HG02610 (cell line): ENCODE data around the gene PROSER2.

Source experiments
- ATAC-seq: cut with Tn5 transposase; IDR thresholded peaks from one replicate; pipeline ENCODE4 v1.9.1; 2021; ENCODE audit warnings: mild to moderate bottlenecking, moderate library complexity; ENCODE audit not compliant: unreplicated experiment

Gene PROSER2

GRCh38 chr10:11798845-11799735 lies 24.1 kb upstream of the PROSER2 start:
- no peak for ATAC-seq

GRCh38 chr10:11799736-11800080 lies 23.4 kb upstream of the PROSER2 start:
- ATAC-seq: no peak

DNA sequence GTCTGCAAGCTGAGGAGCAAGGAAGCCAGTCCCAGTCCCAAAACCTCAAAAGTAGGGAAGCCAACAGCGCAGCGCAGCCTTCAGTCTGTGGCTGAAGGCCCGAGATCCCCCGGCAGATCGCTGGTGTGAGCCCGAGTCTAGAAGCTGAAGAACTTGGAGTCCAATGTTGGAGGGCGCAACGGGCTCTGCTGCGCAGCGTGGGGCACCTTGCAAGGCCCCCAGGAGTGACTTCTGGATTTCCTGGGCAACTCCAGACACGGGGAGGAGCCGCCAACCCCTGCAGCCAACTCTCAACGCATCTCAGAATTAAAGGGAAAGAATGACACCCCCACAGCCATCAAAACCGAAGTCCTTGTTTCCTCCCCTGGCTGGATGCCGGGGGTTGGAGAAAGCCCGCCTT lies 18.8 kb upstream of the PROSER2 start:
- no peak for ATAC-seq

GRCh38 chr10:11805792-11806191 lies 17.4 kb upstream of the PROSER2 start:
- ATAC-seq: no peak

DNA sequence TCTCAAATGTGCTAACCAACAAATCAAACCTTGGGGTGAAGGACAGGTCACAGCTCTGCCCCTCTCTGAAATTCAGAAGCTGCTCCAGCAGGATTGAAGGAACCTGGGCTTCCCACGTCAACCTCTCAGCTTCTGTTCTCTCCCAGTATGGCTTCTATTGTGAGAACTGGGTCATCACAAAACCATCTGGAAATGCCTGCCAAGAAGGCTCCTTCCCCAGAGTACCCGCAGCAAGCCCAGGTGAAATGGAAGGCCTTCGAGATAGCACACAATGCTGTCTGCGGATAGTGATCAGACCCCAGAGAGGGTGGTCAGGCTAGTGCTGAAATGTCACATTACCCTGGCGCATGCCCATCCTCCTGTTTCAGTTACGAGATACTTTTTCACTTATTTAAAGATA lies 16.4 kb upstream of the PROSER2 start:
- ATAC-seq: no peak

GRCh38 chr10:11808808-11809207 lies 14.3 kb upstream of the PROSER2 start:
- ATAC-seq: no peak

DNA sequence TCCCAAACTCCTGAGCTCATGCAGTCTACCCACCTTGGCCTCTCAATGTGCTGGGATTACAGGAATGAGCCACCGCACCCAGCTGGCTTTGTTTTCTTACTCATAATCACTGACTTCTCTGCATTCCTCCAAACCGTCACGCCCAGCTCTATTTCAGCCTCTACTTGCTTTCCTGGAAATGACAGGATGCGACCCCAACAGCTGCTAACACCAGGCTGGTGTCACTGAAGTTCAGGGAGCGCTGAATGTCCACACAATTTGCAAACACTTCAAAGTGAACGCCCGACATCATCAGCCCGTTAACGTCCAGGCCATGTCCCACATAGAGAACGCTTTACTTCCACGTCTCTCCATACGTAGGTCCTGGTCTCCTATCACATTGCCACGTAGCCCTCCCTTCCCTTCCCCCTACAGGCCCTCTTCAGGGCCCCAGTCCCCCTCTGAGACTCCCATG lies 12.8 kb upstream of the PROSER2 start:
- no peak for ATAC-seq

DNA sequence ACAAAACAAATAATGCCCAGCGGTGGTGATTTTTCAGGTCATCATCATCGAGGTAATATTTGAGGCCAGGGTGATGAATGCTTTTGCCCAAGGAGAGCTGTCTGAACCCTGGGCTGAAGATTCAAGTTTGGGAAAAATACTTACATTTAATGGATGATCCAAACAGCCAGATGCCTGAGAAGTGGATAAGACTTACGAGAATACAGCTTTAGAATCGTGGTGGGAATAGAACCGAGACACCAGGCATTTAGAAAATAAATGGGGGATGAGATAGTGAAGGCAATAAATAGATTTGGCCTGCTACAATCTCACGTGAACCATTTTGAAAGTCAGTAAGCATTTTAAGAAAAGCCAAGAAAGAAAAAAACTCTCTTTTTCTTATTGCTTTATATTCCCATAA lies 12.2 kb upstream of the PROSER2 start:
- no peak for ATAC-seq

GRCh38 chr10:11813177-11813576 lies 10.0 kb upstream of the PROSER2 start:
- ATAC-seq: no peak

DNA sequence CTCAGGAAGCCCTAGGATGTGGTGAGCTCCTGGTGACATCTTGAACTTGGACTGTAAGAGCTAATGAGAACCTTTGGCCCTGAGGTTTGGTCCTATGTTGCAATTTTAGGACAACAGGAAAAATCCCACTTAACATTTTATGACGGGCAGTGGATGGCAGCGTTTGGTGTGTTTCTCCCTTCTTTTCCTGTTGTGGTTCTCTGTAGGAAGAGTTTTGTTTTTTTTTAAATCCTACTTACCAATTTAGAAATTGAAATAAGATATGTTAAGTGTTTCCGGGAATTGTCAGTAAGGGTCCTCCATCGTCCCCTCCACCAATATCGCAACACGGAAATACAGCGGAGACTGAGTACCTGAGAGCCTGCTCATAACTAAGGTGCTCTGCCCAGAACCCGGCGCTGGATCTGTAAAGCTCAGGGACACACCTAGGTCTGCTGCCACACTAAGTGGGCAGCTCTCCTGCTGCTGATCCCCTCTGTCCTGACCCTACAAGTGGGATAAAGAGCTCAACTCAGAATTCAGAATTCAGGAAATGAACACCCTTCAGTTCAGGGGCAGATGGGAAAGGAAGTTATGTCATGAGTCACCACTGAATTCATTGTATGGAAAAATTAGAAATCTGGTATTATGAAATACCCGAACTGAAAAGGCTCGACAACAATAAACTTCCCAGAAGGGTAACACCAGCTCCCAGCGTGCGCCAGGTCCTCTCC lies 9.1 kb upstream of the PROSER2 start:
- no peak for ATAC-seq

GRCh38 chr10:11819027-11819426 lies 4.1 kb upstream of the PROSER2 start:
- ATAC-seq: no peak

DNA sequence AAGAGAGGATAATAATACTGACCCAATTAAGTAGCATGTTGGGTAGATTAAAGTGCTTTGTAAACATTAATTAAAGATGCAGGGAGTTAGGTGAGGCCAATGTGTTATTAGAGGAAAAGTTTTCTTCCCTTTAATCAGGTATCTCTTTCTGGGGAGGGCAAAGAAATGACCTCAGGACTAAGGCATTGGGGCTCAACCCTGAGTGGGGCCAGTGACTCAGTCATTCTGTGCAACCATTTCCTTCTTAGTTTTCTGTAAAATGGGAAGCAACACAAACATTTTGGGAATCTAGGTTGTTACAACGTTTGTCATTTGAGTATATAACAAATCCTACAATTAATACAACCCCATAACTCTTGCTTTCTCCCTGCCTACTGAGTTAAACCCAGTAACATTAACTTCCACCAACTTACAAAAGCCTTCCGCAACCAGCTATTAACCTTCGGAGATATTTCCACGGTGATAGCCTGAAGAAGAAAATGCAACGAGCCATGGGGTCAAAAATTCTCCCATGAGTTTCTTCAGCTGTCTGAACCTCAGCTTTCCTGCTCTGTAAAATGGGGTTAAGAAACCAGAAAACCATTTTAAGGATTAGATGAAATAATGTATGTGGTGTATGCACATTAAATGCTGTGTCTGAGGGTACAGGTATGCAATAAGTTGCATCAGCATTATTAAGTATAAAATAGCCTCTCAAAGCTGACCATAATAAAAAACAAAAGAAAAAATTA lies 965 bp upstream of the PROSER2 start:
- no peak for ATAC-seq

DNA sequence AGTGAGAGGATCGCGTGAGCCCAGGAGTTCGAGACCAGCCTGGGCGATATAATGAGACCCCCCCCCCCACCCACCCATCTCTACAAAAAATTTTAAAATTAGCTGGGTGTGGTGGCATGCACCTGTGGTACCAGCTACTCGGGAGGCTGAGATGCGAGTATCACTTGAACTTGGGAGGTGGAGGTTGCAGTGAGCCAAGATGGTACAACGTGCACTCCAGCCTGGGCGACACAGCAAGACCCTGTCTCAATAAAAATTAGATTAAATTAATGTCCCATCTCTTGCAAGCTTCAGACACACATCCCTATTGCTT lies 391 bp upstream of the PROSER2 start:
- no peak for ATAC-seq

DNA sequence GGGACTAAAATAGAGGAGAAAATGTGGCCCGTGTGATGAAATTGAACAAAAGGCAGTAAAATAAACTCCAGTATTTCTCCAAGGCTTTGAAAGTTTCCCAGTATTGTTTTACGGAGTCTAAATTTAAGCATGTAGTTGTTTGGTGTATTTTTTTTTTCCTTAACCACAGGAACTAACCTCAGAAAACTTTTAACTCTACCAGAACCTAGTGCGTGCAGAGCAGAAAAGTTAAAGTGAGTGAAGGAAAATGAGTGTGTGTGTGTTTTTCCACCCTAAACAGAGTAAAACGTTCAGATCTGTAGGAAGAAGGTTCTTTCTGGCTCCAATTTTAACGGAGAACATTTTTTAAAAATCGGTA lies 812 bp downstream of the PROSER2 start:
- no peak for ATAC-seq

DNA sequence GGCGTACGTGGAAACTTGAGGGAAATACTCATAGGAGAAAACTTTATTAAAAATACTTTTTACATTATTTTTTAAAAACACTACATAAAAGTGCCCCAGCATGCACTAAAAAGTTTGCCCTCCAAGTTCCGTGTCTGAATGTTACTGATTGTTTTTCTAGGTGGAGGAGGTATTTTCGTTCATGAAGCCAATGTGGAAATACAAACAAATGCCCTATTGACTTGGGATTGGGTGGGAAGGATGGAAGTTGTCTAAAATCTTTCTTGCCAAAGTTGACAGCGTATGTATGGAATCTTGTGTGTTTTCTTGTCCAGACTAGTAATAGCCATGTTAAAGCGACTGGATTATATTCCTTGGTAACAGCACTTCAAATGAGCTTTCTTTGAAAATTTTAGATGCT lies 1.2 kb downstream of the PROSER2 start:
- no peak for ATAC-seq

DNA sequence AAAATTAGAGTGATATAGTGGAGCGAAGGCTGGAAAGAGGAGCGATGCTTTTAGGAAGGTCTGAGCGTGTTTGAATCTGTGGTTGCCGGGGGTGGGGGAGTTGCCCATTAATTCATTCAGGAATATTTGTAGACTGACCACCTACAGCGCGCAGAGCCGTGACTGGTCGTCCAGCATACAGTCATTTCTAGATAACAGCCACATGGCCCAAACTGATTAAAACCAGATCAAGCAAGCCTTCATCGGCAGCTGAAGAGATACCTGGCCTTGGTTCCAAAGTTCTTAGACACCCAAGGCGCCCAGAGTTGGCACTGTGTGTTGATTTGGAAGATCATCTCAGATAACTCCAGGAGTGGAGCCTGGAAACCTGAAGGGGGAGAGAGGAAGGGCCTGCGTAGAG lies 1.7 kb downstream of the PROSER2 start:
- no peak for ATAC-seq

GRCh38 chr10:11825796-11826414 lies 2.7 kb downstream of the PROSER2 start:
- ATAC-seq: no peak

DNA sequence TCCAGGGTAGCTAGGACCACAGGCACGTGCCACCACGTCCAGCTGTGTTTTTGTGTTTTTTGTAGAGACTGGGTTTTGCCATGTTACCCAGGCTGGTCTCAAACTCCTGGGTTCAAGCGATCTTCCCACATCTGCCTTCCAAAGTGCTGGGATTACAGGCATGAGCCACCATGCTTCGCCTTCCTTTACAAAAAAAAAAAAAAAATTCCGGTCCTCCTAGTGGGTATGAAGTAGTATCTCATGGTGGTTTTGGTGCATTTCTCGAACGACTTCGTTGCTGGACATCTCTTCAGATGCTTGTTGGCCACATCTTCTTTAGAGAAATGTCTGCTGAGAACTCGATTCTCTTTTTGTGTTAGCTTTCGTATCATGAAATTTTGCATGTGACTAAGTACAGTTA lies 3.9 kb downstream of the PROSER2 start:
- ATAC-seq: no peak

- no peak for ATAC-seq
Observed at GRCh38 chr10:11827414-11827813, 4.3 kb downstream of the PROSER2 start.

DNA sequence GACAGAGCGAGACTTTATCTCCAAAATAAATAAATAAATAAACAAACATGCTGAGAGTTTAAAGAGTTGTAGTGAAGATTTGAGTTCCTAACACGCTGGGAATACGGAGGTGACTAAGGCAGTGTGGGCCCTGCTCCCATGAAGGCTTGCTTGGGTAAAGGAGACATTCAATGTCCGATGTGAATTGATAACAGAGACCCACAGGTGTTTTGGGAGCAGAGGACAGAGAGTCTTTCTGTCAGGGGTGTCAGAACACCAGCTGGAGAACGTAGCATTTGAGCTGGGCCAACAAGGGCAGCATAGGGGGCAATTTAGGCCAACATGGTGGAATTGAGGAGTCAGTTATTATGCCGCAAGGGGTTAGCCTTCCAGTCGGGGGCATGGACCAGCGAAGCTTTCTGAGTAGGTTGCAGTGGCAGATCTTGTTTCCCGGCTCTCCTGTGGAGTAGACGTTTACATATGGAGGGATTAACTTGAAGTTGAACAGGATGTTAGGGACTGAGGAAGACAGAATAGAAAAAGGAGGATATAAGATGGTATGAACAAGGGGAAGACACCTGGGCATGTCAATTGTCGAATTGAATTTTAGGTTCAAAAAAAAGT lies 5.6 kb downstream of the PROSER2 start:
- ATAC-seq: no peak
